K562 (cell line): ENCODE data around the gene BEST2. TPM values are rescaled to one million over a fixed set of nuclear protein-coding genes. Genes with fewer than 3 reads are reported as not detected.

Source experiments
- ATF1 ChIP-seq, 2 experiments: fragments of 450-650 bp in 1 of 2; IDR thresholded peaks; 2 replicates each; pipeline ENCODE4 v1.6.1; 2016; ENCODE audit warnings: missing compliant biosample characterization in 1 of 2, missing genetic modification characterization in 1 of 2
- CAMTA2 ChIP-seq: fragments of 250-450 bp; sonication (Bioruptor Pico); conservative IDR thresholded peaks from 2 replicates; pipeline ENCODE4 v1.5.1; 2022
- CBX5 ChIP-seq: IDR thresholded peaks from 2 replicates; pipeline ENCODE4 v1.6.1; 2014; ENCODE audit warnings: low read depth, borderline replicate concordance
- CEBPG ChIP-seq, 3 experiments: fragments of 200-800 bp in 1 of 3; sonication (Bioruptor generic) in 1 of 3; sonication (generic) in 1 of 3; formaldehyde crosslinking in 1 of 3; IDR thresholded peaks in 2 of 3; conservative IDR thresholded peaks in 1 of 3; 2 replicates each; pipeline versions ENCODE4 v1.6.1 to v1.8.0; 2016 to 2022; ENCODE audit warnings: missing compliant biosample characterization in 2 of 3, missing genetic modification characterization in 2 of 3, mild to moderate bottlenecking in 1 of 3, missing genetic modification reagents in 1 of 3
- CHD2 ChIP-seq: IDR thresholded peaks from 2 replicates; pipeline ENCODE4 v1.6.1; 2011; ENCODE audit warnings: low read depth, low read length
- CREM ChIP-seq: IDR thresholded peaks from 2 replicates; pipeline ENCODE4 v1.6.1; 2014; ENCODE audit warnings: antibody characterized with exemption, low read depth
- CSDE1 ChIP-seq, 2 experiments: fragments of 450-650 bp; IDR thresholded peaks; 2 replicates each; pipeline ENCODE4 v1.6.1; 2016; ENCODE audit warnings: mild to moderate bottlenecking in 1 of 2
- CXXC5 ChIP-seq: fragments of 250-450 bp; sonication (Bioruptor Pico); IDR thresholded peaks from 2 replicates; pipeline ENCODE4 v1.8.0; 2022; ENCODE audit warnings: inconsistent platforms, mild to moderate bottlenecking, moderate library complexity
- ESRRA ChIP-seq: fragments of 450-650 bp; IDR thresholded peaks from 2 replicates; pipeline ENCODE4 v1.6.1; 2014; ENCODE audit warnings: low read depth, mild to moderate bottlenecking, moderate library complexity, borderline replicate concordance
- HNRNPL ChIP-seq: fragments of 200-400 bp; formaldehyde crosslinking; IDR thresholded peaks from 2 replicates; pipeline ENCODE4 v1.6.1; 2017; ENCODE audit warnings: low read depth, mild to moderate bottlenecking, low read length
- KAT2B ChIP-seq: IDR thresholded peaks from one replicate; pipeline ENCODE4 v1.6.1; 2012; ENCODE audit warnings: low read depth, mild to moderate bottlenecking, control low read depth, inconsistent platforms, low read length, moderate library complexity
- KAT8 ChIP-seq: fragments of 450-650 bp; IDR thresholded peaks from 2 replicates; pipeline ENCODE4 v1.6.1; 2016; ENCODE audit warnings: low read depth, mild to moderate bottlenecking
- LARP7 ChIP-seq: fragments of 450-650 bp; IDR thresholded peaks from 2 replicates; pipeline ENCODE4 v1.6.1; 2016
- NCOR1 ChIP-seq: fragments of 450-650 bp; IDR thresholded peaks from 2 replicates; pipeline ENCODE4 v1.6.1; 2016; ENCODE audit warnings: mild to moderate bottlenecking, moderate library complexity
- NFIC ChIP-seq: fragments of 450-650 bp; IDR thresholded peaks from 2 replicates; pipeline ENCODE4 v1.6.1; 2017; ENCODE audit warnings: mild to moderate bottlenecking, inconsistent platforms
- PRPF4 ChIP-seq: fragments of 200-400 bp; formaldehyde crosslinking; IDR thresholded peaks from one replicate; pipeline ENCODE4 v1.6.1; 2017; ENCODE audit warnings: low read length, low read depth, mild to moderate bottlenecking; ENCODE audit not compliant: insufficient read depth, poor library complexity, severe bottlenecking
- RAD51 ChIP-seq: fragments of 450-650 bp; IDR thresholded peaks from 2 replicates; pipeline ENCODE4 v1.7.1; 2016; ENCODE audit warnings: low read depth, mild to moderate bottlenecking, borderline replicate concordance
- TCF7 ChIP-seq: sonication (generic); IDR thresholded peaks from 2 replicates; pipeline ENCODE4 v1.6.1; 2016; ENCODE audit warnings: antibody characterized with exemption, borderline replicate concordance
- ZC3H11A ChIP-seq: IDR thresholded peaks from 2 replicates; pipeline ENCODE4 v1.6.1; 2012; ENCODE audit warnings: low read depth, low read length, improper control_type of control experiment
- ZNF3 ChIP-seq: fragments of 250-450 bp; sonication (Bioruptor Pico); IDR thresholded peaks from 2 replicates; pipeline ENCODE4 v1.5.0; 2021; ENCODE audit warnings: mild to moderate bottlenecking, moderate library complexity
- ZNF507 ChIP-seq: conservative IDR thresholded peaks from 2 replicates; pipeline ENCODE4 v1.6.1; 2017; ENCODE audit warnings: missing genetic modification characterization, missing compliant biosample characterization
- ZNF699 ChIP-seq: fragments of 250-450 bp; sonication (Bioruptor Pico); IDR thresholded peaks from 2 replicates; pipeline ENCODE4 v1.8.0; 2021; ENCODE audit warnings: mild to moderate bottlenecking, moderate library complexity; ENCODE audit not compliant: insufficient replicate concordance
- ZNF717 ChIP-seq: fragments of 250-450 bp; sonication (Bioruptor Pico); IDR thresholded peaks from 2 replicates; pipeline ENCODE4 v1.5.0; 2021
- ZNF76 ChIP-seq: fragments of 250-450 bp; sonication (Bioruptor Pico); IDR thresholded peaks from 2 replicates; pipeline ENCODE4 v1.4.0; 2020; ENCODE audit warnings: mild to moderate bottlenecking, moderate library complexity, borderline replicate concordance
- polyA plus RNA-seq, 8 experiments: library from polyadenylated mRNA; depleted of rRNA in 4 of 8; stranded (reverse) in 5 of 8; unstranded in 3 of 8; fragments of >200 nt; fragmentation: Nextera tagmentation in 2 of 8; fragmentation: Illumina TruSeq in 1 of 8; extraction: Ambion mirVana in 2 of 8; extraction: Trizol in 1 of 8; gene quantifications; 2 replicates each; pipeline versions ENCODE4 v1.2.1 to v1.2.3, GENCODE V29; 2011 to 2014; ENCODE audit warnings: inconsistent platforms in 1 of 8, missing spikeins in 1 of 8
- total RNA-seq, 7 experiments: library from RNA; depleted of rRNA in 6 of 7; stranded (reverse); fragments of >200 nt in 6 of 7; fragmentation: Illumina TruSeq in 2 of 7; extraction: Trizol in 2 of 7; gene quantifications; 2 replicates each; pipeline versions ENCODE4 v1.2.1 to v1.2.3, GENCODE V29; 2011 to 2021; ENCODE audit warnings: low replicate concordance in 1 of 7
- TF ChIP-seq, protein P1 (sequence below): fragments of 200-400 bp; formaldehyde crosslinking; IDR thresholded peaks from 2 replicates; pipeline ENCODE4 v1.6.1; 2017; ENCODE audit warnings: mild to moderate bottlenecking, low read depth, low read length, moderate library complexity
- TF ChIP-seq, protein P2 (sequence below): fragments of 450-650 bp; IDR thresholded peaks from 2 replicates; pipeline ENCODE4 v1.6.1; 2016
- TF ChIP-seq, protein P3 (sequence below): fragments of 250-450 bp; sonication (Bioruptor Pico); IDR thresholded peaks from 2 replicates; pipeline ENCODE4 v1.8.0; 2021; ENCODE audit warnings: borderline replicate concordance, mild to moderate bottlenecking, moderate library complexity; ENCODE audit not compliant: poor library complexity, severe bottlenecking

BEST2 gene
- total and polyA plus RNA-seq, 9 of the 15 experiments (the other 6 are each of a cell fraction or from before 2014, with no cell fraction given), result not detected

DNA sequence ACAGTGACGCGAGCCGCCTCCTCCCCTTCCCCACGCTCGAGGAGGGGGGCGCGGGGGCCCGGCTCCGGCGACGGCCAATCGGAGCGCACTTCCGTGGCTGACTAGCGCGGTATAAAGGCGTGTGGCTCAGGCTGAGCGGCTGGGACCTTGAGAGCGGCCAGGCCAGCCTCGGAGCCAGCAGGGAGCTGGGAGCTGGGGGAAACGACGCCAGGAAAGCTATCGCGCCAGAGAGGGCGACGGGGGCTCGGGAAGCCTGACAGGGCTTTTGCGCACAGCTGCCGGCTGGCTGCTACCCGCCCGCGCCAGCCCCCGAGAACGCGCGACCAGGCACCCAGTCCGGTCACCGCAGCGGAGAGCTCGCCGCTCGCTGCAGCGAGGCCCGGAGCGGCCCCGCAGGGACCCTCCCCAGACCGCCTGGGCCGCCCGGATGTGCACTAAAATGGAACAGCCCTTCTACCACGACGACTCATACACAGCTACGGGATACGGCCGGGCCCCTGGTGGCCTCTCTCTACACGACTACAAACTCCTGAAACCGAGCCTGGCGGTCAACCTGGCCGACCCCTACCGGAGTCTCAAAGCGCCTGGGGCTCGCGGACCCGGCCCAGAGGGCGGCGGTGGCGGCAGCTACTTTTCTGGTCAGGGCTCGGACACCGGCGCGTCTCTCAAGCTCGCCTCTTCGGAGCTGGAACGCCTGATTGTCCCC is 39.9 kb downstream of the BEST2 start, which contains the start of gene JUNB (continued):
- TF ChIP-seq PRPF4, result peak; percentile 96
- TF ChIP-seq ZNF76 (CRISPR knock-in tag), result no peak
- peak; percentile 45; the same call in 1 of the 2 replicates for TF ChIP-seq TCF7
- TF ChIP-seq, protein P1, sequence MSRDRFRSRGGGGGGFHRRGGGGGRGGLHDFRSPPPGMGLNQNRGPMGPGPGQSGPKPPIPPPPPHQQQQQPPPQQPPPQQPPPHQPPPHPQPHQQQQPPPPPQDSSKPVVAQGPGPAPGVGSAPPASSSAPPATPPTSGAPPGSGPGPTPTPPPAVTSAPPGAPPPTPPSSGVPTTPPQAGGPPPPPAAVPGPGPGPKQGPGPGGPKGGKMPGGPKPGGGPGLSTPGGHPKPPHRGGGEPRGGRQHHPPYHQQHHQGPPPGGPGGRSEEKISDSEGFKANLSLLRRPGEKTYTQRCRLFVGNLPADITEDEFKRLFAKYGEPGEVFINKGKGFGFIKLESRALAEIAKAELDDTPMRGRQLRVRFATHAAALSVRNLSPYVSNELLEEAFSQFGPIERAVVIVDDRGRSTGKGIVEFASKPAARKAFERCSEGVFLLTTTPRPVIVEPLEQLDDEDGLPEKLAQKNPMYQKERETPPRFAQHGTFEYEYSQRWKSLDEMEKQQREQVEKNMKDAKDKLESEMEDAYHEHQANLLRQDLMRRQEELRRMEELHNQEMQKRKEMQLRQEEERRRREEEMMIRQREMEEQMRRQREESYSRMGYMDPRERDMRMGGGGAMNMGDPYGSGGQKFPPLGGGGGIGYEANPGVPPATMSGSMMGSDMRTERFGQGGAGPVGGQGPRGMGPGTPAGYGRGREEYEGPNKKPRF, result no peak
- peak; percentile 56 for TF ChIP-seq ATF1 (CRISPR knock-in tag; IDR thresholded peaks at IDR 0.05)
- TF ChIP-seq ATF1 (tag; IDR thresholded peaks at IDR 0.05), result peak; percentile 95
- TF ChIP-seq LARP7, result no peak
- TF ChIP-seq ZNF3 (CRISPR knock-in tag), result no peak
- TF ChIP-seq, protein P2, sequence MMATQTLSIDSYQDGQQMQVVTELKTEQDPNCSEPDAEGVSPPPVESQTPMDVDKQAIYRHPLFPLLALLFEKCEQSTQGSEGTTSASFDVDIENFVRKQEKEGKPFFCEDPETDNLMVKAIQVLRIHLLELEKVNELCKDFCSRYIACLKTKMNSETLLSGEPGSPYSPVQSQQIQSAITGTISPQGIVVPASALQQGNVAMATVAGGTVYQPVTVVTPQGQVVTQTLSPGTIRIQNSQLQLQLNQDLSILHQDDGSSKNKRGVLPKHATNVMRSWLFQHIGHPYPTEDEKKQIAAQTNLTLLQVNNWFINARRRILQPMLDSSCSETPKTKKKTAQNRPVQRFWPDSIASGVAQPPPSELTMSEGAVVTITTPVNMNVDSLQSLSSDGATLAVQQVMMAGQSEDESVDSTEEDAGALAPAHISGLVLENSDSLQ, result peak; percentile 89
- no peak for TF ChIP-seq ZC3H11A
- TF ChIP-seq RAD51, result no peak
- TF ChIP-seq ZNF717 (CRISPR knock-in tag), result no peak
- 0 out of 2 replicates have a peak, but pooled peaks have one; percentile 22 for TF ChIP-seq CBX5
- peak in 1 of 2 experiments; percentile 79; a peak in 2 of 4 replicates for TF ChIP-seq CSDE1 (IDR thresholded peaks at IDR 0.05)
- TF ChIP-seq ESRRA, result peak; percentile 68; the same call in 1 of the 2 replicates
- peak; percentile 92 for TF ChIP-seq HNRNPL
- TF ChIP-seq CEBPG (CRISPR knock-in tag; IDR thresholded peaks at IDR 0.05), result no peak
- no peak for TF ChIP-seq CEBPG (tag; conservative IDR thresholded peaks at IDR 0.05 in 1 of 2, IDR thresholded peaks at IDR 0.05 in 1 of 2)
- peak; percentile 92 for TF ChIP-seq CREM
- TF ChIP-seq, protein P3, sequence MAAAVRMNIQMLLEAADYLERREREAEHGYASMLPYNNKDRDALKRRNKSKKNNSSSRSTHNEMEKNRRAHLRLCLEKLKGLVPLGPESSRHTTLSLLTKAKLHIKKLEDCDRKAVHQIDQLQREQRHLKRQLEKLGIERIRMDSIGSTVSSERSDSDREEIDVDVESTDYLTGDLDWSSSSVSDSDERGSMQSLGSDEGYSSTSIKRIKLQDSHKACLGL (CRISPR knock-in tag), result no peak
- TF ChIP-seq ZNF507 (tag), result no peak
- TF ChIP-seq NFIC, result peak; percentile 85
- TF ChIP-seq ZNF699, result no peak
- peak; percentile 87 for TF ChIP-seq CXXC5 (CRISPR knock-in tag)
- peak; percentile 78 for TF ChIP-seq NCOR1
- no peak for TF ChIP-seq KAT2B
- TF ChIP-seq CAMTA2 (CRISPR knock-in tag), result no peak
- no peak for TF ChIP-seq CHD2
- no peak for TF ChIP-seq KAT8
